KOPT-K1 (cell line): Measurements from ENCODE around the gene UNC13B.
"Not testable (repeated sequence)": the region's sequence is repeated elsewhere in the genome, so short reads cannot be mapped to it uniquely, and the experiment has no call there.

ENCODE experiments used
- H3K27ac ChIP-seq: fragments of 200-600 bp; sonication (generic); 2 replicates; pipeline ENCODE4 v1.5.1; 2016; ENCODE audit warnings: antibody characterized with exemption, mild to moderate bottlenecking, low read depth, low read length; ENCODE audit not compliant: poor library complexity, severe bottlenecking
- H3K36me3 ChIP-seq: fragments of 200-600 bp; sonication (generic); 2 replicates; pipeline ENCODE4 v1.5.1; 2017; ENCODE audit warnings: antibody characterized with exemption, mild to moderate bottlenecking, low read length, moderate library complexity; ENCODE audit not compliant: insufficient read depth
- H3K9me3 ChIP-seq: fragments of 200-600 bp; sonication (generic); 2 replicates; pipeline ENCODE4 v1.5.1; 2017; ENCODE audit warnings: antibody characterized with exemption, low read length, mild to moderate bottlenecking; ENCODE audit not compliant: insufficient read depth, poor library complexity, severe bottlenecking

Gene UNC13B

DNA sequence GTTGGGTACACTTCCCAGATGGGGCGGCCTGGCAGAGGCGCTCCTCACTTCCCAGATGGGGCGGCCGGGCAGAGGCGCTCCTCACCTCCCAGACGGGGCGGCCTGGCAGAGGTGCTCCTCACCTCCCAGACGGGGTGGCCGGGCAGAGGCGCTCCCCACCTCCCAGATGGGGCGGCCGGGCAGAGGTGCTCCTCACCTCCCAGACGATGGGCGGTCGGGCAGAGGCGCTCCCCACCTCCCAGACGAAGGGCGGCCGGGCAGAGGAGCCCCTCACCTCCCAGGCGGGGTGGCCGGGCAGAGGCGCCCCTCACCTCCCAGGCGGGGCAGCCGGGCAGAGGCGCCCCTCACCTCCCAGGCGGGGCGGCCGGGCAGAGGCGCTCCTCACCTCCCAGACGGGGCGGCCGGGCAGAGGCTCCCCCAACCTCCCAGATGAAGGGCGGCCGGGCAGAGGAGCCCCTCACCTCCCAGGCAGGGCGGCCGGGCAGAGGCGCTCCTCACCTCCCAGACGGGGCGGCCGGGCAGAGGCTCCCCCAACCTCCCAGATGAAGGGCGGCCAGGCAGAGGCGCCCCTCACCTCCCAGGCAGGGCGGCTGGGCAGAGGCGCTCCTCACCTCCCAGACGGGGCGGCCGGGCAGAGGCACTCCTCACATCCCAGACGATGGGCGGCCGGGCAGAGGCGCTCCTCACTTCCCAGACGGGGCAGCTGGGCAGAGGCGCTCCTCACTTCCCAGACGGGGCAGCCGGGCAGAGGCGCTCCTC, 21.4 kb downstream of the UNC13B start:
- not testable (repeated sequence) for H3K36me3 ChIP-seq, H3K27ac ChIP-seq
- peaks cover 12% of the 10 kb centered on the region for H3K9me3 ChIP-seq

DNA sequence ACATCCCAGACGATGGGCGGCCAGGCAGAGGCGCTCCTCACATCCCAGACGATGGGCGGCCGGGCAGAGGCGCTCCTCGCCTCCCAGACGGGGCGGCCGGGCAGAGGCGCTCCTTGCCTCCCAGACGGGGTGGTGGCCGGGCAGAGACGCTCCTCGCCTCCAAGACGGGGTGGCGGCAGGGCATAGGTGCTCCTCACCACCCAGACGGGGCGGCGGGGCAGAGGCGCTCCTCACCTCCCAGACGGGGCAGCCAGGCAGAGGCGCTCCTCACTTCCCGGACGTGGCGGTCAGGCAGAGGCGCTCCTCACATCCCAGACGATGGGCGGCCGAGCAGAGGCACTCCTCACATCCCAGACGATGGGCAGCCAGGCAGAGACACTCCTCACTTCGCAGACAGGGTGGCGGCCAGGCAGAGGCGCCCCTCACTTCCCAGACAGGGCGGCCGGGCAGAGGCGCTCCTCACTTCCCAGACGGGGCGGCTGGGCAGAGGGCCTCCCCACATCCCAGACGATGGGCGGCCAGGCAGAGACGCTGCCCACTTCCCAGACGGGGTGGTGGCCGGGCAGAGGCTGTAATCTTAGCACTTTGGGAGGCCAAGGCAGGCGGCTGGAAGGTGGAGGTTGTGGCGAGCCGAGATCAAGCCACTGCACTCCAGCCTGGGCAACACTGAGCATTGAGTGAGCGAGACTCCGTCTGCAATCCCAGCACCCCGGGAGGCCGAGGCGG, 22.1 kb downstream of the UNC13B start:
- not testable (repeated sequence) for H3K36me3 ChIP-seq, H3K27ac ChIP-seq
- H3K9me3 ChIP-seq = peaks cover 12% of the 10 kb centered on the region

DNA sequence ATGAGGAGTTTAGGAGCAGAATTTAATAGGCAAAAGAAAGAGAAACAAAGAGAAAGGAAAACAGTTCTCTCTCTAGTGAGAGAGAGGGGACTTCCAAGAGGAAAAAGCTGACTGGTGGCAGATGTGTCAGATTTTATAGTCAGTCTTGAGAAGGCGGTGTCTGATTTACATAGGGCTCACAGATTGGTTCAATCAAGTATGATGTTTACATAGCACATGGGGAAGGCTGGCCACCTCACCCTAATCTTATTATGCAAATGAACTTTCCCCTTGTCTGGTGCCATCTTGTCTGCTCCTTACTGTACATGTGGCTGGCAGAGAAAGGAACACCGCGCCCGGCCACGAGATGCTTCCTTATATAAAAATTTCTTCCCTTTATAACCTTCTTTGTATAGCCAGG, 24.7 kb downstream of the UNC13B start:
- Histone ChIP-seq H3K36me3 (no peaks in the 10 kb centered on the region), H3K27ac (no peak overlapping the region)

DNA sequence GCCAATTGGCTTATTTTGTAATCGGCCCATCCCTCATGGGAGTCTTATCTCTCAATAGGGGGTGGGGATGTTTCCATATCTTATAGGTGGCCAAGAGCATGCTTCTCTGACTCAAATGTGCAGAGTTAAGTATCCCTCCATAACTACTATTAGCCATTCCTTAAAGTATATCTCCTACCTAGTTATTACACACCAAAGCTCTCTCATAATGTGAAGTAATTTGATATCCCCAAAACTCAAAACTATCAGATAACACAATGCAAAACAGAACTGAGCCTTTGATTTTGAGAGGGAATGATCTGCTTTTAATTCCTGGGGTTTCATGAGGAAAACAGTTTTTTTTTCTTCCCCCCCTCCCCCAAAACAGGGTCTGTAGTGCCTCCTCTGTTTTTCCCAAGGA, 28.4 kb downstream of the UNC13B start:
- Histone ChIP-seq H3K9me3 (no peaks in the 10 kb centered on the region), H3K36me3 (no peaks in the 10 kb centered on the region), H3K27ac (no peak overlapping the region)

More for the DNA sequence above, 24.7 kb downstream of the UNC13B start:
- H3K9me3 ChIP-seq = peaks cover 6% of the 10 kb centered on the region

DNA sequence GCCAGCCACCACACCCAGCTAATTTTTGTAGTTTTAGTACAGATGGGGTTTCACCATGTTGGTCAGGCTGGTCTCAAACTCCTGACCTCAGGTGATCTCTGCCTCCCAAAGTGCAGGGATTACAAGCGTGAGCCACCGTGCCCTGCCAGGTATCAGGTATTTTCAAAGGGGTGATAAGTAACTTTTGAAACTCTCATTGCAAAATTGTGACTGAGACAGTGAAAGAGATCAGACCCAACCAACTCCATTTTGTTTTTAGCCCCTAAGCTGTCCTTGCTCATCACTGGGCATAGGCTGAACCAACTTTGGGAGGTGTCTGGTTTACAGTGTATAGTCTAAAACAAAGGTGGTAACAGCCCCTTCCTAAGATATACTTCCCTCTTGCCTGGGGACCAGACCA, 29.3 kb downstream of the UNC13B start:
- Histone ChIP-seq H3K36me3 (no peaks in the 10 kb centered on the region), H3K9me3 (no peaks in the 10 kb centered on the region), H3K27ac (no peak overlapping the region)

DNA sequence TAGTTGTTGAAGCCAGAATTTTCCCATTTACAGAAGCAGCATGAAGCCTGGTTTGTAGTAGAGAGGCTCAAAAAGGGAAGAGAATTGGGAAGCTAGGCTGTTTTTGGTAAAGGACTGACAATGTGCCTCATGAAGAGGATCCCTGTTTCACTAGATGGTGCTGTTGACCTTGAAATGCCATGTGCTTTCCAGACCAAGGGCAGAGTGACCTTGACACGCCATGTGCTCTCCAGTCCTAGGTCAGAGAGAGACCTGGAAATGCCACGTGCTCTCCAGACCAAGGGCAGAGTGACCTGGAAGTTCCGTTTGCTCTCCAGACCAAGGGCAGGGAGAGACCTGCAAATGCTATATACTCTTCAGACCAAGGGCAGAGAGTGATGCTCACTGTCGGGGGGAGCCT, 32.0 kb downstream of the UNC13B start:
- Histone ChIP-seq H3K27ac (no peak overlapping the region), H3K36me3 (no peaks in the 10 kb centered on the region), H3K9me3 (no peaks in the 10 kb centered on the region)

DNA sequence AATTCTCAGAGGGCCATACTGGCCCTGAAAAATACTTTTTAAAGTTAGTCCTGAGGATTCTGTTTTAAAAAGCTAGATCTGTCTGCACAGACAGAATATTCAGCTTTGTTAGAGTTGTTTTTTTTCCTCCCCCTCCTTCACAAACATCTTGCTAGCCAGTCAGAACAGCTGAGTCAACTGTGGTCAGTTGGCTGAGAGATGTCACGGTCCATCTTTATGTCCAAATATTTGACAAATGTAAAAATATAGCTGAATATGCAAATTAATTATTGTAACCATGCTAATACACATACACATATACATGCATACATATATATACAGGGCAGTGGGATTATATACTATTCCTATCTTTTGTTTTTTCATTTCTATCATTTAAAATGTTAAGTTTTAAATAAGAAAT, 33.9 kb downstream of the UNC13B start:
- no peaks in the 10 kb centered on the region for H3K36me3 ChIP-seq
- H3K9me3 ChIP-seq = no peaks in the 10 kb centered on the region
- H3K27ac ChIP-seq = no peak overlapping the region

DNA sequence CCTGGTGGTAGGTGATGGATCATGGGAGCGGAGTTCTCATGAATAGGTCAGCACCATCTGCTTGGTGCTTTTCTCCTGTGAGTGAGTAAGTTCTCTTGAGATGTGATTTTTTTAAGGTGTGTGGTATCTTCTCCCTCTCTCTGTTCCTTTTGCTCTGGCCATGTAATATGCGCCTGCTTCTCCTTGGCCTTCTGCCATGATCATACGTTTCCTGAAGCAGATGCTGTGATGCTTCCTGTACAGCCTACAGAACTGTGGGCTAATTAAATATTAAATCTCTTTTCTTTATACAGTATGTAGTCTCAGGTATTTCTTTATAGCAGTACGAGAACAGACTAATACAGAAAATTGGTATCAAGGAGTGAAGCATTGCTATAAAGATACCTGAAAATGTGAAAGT, 36.4 kb downstream of the UNC13B start:
- Histone ChIP-seq H3K36me3 (no peaks in the 10 kb centered on the region), H3K9me3 (no peaks in the 10 kb centered on the region), H3K27ac (no peak overlapping the region)

DNA sequence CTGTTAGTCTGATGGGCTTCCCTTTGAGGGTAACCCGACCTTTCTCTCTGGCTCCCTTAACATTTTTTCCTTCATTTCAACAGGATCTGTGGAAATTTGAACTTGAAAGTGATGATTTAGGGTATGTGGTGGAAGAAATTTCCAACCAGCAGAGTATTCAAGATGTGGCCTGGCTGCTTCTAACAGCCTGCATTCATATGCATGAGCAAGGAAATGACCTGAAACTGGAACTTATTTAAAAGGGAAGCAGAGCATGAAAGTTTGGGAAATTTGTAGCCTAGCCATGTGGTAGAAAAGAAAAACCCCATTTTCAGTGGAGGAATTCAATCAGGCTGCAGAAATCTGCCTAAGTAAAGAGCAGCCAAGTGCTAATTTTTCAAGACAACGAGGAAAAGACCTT, 41.7 kb downstream of the UNC13B start:
- Histone ChIP-seq H3K36me3 (no peaks in the 10 kb centered on the region), H3K9me3 (peaks cover 19% of the 10 kb centered on the region), H3K27ac (no peak overlapping the region)

DNA sequence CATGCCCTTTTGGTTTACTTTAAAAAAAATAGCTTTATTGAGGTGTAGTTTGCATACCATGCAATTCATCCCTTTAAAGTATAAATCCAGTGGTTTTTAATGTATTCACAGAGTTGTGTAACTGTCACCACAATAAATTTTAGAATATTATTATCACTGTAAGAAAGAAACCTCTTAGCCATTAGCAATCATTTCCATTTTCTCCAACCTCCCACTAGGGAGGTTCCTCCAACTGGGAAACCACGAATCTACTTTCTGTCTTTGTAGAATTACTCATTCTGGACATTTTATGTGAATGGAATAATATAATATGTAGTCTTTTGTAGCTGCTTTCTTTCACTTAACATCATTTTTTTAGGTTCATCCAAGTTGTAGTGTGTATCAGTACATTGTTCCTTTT, 43.5 kb downstream of the UNC13B start:
- H3K27ac ChIP-seq = no peak overlapping the region
- H3K36me3 ChIP-seq = no peaks in the 10 kb centered on the region
- peaks cover 19% of the 10 kb centered on the region for H3K9me3 ChIP-seq

DNA sequence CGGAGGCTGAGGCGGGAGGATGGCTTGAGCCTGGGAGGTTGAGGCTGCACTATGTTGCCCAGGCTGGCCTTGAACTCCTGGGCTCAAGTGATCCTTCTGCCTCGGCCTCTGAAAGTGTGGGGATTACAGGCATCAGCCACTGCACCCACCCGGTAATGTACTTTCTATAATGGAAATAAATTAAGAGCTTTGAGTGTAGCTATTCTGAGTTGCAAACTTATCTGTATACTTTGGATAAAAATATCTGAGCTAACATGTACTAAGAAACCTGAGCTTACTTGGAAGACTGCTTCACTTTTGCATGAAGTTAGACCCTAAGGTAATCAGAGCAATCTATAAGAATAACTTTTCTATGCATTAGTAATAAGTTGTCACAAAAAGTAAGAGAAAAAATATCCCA, 50.0 kb downstream of the UNC13B start:
- Histone ChIP-seq H3K36me3 (no peaks in the 10 kb centered on the region), H3K9me3 (no peaks in the 10 kb centered on the region), H3K27ac (no peak overlapping the region)

DNA sequence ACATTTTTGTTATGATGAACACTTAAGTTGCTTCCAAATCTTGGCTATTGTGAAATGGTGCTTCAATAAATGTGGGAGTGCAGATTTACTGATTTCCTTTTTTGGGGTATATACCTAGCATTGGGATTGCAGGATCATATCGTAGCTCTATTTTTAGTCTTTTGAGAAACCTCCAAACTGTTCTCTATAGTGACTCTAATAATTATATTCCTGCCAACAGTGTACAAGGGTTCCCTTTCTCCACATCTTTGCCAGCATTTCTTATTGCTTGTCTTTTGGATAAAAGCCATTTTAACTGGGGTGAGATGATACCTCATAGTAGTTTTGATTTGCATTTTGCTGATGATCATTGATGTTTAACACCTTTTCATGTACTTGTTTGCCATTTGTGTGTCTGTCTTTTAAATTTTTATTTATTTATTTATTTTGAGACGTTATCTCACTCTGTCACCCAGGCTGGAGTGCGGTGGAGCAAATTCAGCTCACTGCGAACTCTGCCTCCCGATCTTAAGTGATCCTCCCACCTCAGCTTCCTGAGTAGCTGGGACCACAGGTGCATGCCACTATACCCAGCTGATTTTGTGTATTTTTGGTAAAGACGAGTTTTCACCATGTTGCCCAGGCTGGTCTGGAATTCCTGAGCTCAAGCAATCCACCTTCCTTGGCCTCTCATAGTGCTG, 59.0 kb downstream of the UNC13B start:
- no peaks in the 10 kb centered on the region for H3K9me3 ChIP-seq
- no peak overlapping the region for H3K27ac ChIP-seq
- H3K36me3 ChIP-seq = no peaks in the 10 kb centered on the region

DNA sequence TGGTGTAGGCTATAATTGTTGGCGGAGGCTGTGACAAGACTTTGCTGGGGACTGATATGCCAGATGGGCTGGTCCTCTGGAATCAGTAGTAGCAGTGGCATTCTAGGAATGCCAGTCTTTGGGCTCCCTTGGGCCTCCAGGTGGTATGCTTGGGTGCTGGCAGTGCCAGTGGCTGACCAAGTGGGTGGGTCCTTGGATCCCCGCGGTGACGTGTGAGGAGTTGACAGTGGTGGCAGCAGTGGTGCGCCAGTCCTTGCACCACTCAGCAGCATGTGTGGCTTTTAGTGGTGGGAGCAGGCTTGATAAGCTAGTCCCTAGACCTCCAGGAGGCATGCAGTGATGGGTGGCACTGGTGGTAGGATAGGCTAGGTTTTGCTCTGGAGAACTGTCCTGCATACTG, 63.9 kb downstream of the UNC13B start:
- no peak overlapping the region for H3K27ac ChIP-seq
- no peaks in the 10 kb centered on the region for H3K9me3 ChIP-seq
- H3K36me3 ChIP-seq = no peaks in the 10 kb centered on the region

DNA sequence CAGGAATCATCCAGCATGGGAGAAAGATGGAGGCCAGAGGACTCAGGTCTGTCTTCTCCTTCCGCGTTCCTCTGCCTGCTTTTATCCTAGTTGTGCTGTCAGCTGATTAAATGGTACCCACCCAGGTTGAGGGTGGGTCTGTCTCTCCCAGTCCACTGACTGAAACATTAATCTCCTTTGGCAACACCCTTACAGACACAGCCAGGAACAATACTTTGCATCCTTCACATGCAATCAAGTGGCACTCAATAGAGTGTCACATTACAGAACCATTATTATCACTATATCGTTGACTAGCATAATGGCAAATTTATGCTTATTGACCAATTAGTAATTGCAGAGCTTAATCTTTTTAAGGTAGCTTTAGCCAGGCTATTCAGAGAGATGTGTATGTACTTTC, 64.8 kb downstream of the UNC13B start:
- Histone ChIP-seq H3K9me3 (no peaks in the 10 kb centered on the region), H3K36me3 (no peaks in the 10 kb centered on the region), H3K27ac (no peak overlapping the region)

DNA sequence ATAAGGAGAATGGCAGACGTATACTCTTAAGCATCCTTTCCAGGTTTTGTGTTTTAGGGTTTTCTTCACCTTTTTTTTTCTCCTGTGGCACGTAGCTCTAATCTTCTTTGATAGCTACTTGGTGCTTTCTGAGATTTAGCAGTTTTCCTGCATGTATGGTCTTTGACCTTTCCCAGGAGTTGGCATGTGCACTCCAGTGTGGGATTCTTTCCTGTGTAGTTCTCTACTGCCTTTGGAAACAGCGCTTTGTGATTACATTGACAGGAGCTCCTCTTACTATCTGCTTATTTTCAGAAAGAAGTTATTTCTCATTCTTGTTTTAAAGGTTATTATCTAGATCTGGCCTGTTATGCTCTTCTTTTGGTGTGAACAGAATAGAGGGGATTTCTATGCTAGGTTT, 65.5 kb downstream of the UNC13B start:
- H3K9me3 ChIP-seq = no peaks in the 10 kb centered on the region
- no peak overlapping the region for H3K27ac ChIP-seq
- H3K36me3 ChIP-seq = no peaks in the 10 kb centered on the region
